AG04450 (cell line): ENCODE data around the gene PFKFB2. TPM values are rescaled to one million over a fixed set of nuclear protein-coding genes. Genes with fewer than 3 reads are reported as not detected.

Experiments used
- CTCF ChIA-PET: fragments of 300-600, 350-600 bp; formaldehyde crosslinking; extraction: SDS; loops from one replicate; lab custom pipeline; 2022; ENCODE audit warnings: antibody characterized with exemption, inconsistent platforms; lab: Charles Lee
- POLR2A ChIA-PET: fragments of 350-600 bp; formaldehyde crosslinking; extraction: SDS; loops from one replicate; lab custom pipeline; 2021; ENCODE audit warnings: antibody characterized with exemption, inconsistent platforms; lab: Yijun Ruan, JAX
- DNase-seq: peaks from one replicate; pipeline ENCODE4 v3.0.0-alpha.2; 2011; ENCODE audit warnings: low read depth, low spot score
- H3K27ac ChIP-seq: one replicate; pipeline ENCODE4 v1.5.1; 2012; ENCODE audit warnings: low read depth, low read length, control low read depth
- H3K27me3 ChIP-seq: one replicate; pipeline ENCODE4 v1.6.0; 2012; ENCODE audit warnings: low read length; ENCODE audit not compliant: control insufficient read depth, insufficient read depth
- H3K4me3 ChIP-seq: 2 replicates; pipeline ENCODE4 v1.5.1; 2011; ENCODE audit warnings: mild to moderate bottlenecking, low read depth, low read length, control low read depth
- H3K9me3 ChIP-seq: 2 replicates; pipeline ENCODE4 v1.5.1; 2012; ENCODE audit warnings: low read length; ENCODE audit not compliant: control insufficient read depth, insufficient read depth
- CTCF ChIP-seq: IDR thresholded peaks from 2 replicates; pipeline ENCODE4 v1.5.1; 2011; ENCODE audit warnings: low read depth, low read length, control low read depth, inconsistent platforms
- polyA plus RNA-seq: library from polyadenylated mRNA; depleted of rRNA; stranded (reverse); fragments of >200 nt; gene quantifications from 2 replicates; pipeline ENCODE4 v1.2.3, GENCODE V29; 2011

Gene PFKFB2
- polyA plus RNA-seq, 1 experiment: 1.7 TPM

- TF ChIP-seq CTCF: no peak
- H3K27ac ChIP-seq: no peak overlapping the region
- no peak for DNase-seq
- no peak overlapping the region for H3K4me3 ChIP-seq
- no peaks in the 10 kb centered on the region for H3K9me3 ChIP-seq
- no peaks in the 10 kb centered on the region for H3K27me3 ChIP-seq
- ChIA-PET CTCF (interaction anchor here (0.5 to 2.5 kb wide), 3 partner anchors 9 to 318 kb away, joined by 4 to 11 read pairs (median 7); no protein-coding TSS in a partner anchor), POLR2A (no interaction called here)
These were observed 39.6 kb upstream of the PFKFB2 start for GRCh38 chr1:207013321-207014085.

- no peak for TF ChIP-seq CTCF
- no peak for DNase-seq
- no peak overlapping the region for H3K4me3 ChIP-seq
- CTCF ChIA-PET: interaction anchor here (1.0 to 2.5 kb wide), 2 partner anchors 8 to 10 kb away, joined by 3 to 11 read pairs; no protein-coding TSS in a partner anchor
- no peaks in the 10 kb centered on the region for H3K27me3 ChIP-seq
- no peak overlapping the region for H3K27ac ChIP-seq
- no peaks in the 10 kb centered on the region for H3K9me3 ChIP-seq
- POLR2A ChIA-PET: no interaction called here
These were observed 38.3 kb upstream of the PFKFB2 start for GRCh38 chr1:207014728-207015127.

- no peak overlapping the region for H3K27ac ChIP-seq
- POLR2A ChIA-PET: no interaction called here
- DNase-seq: no peak
- CTCF ChIA-PET: no interaction called here
- H3K9me3 ChIP-seq: no peaks in the 10 kb centered on the region
- no peak for TF ChIP-seq CTCF
- H3K4me3 ChIP-seq: no peak overlapping the region
- H3K27me3 ChIP-seq: no peaks in the 10 kb centered on the region
These were observed 37.3 kb upstream of the PFKFB2 start for GRCh38 chr1:207015791-207016190.

GRCh38 chr1:207017615-207018559 is 35.2 kb upstream of the PFKFB2 start:
- POLR2A ChIA-PET: no interaction called here
- H3K27me3 ChIP-seq: no peaks in the 10 kb centered on the region
- H3K27ac ChIP-seq: no peak overlapping the region
- TF ChIP-seq CTCF: no peak
- H3K9me3 ChIP-seq: no peaks in the 10 kb centered on the region
- no peak for DNase-seq
- no peak overlapping the region for H3K4me3 ChIP-seq
- CTCF ChIA-PET: interaction anchor here (1.0 to 1.5 kb wide), 2 partner anchors 14 to 82 kb away, joined by 3 to 4 read pairs; no protein-coding TSS in a partner anchor
